Measurements from ENCODE around the gene IQCF5.
"Not testable (repeated sequence)": the region's sequence is repeated elsewhere in the genome, so short reads cannot be mapped to it uniquely, and the experiment has no call there.

The IQCF5 gene

DNA sequence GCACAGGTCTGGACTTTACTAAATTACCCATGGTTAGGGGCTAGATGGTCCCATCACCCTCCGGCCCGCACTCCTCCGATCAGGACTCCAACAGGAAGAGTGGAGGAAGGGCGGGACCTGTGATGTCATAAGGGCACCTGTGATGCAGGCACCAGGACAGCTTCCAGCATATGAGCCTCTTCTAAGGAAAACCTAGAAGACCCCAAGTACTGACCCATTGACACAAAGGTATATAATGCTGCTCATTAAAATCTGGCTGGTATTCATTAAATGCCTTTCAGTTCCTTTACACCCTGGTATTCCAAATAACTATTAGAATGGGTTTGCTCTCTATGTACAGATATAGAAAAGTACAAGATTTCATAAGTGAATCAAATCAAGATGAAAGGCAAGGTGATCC lies at the start of gene IQCF5:
IQCF5 (minus strand) TSS at position 101 of the 400 bp plus-strand sequence; CDS start at position 31, 70 bp downstream.
- no peak for DNase-seq

DNA sequence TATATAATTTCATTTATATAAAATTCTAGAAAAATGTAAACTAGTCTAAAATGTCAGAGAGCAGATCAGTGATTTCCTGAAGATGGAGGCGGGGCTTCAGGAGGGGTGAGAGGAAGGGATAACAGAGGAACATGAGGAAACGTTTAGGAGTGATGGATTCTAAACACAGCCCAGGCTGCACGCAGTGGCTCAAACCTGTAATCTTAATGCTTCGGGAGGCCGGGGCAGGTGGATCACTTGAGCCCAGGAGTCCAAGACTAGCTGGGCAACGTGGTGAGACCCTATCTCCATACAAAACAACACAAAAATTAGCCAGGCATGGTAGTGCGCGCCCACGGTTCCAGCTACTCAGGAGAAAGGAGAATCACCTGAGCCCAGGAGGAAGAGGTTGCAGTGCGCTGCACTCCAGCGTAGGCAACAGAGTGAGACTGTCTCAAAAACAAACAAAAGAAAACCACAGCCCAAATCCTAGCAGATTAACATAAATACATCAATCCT lies 45.7 kb upstream of the IQCF5 start:
- no peak for DNase-seq

DNA sequence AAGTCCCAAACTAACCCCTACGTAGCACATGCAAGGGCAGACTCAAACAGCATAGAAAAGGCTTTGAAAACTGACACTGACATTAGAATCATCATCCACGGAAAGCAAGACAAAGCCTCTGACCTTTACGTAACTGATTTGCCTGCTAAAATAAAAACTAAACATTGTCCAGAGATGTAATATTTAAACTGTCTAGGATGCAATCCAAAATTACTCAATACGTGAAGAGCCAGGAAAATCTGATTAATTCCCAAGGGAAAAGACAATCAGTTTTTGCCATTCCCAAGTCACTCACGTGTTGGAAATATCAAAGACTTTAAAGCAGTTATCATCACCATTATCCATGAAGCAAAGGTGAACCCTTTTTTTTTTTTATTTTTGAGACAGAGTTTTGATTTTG lies 41.0 kb upstream of the IQCF5 start:
- DNase-seq: no peak

DNA sequence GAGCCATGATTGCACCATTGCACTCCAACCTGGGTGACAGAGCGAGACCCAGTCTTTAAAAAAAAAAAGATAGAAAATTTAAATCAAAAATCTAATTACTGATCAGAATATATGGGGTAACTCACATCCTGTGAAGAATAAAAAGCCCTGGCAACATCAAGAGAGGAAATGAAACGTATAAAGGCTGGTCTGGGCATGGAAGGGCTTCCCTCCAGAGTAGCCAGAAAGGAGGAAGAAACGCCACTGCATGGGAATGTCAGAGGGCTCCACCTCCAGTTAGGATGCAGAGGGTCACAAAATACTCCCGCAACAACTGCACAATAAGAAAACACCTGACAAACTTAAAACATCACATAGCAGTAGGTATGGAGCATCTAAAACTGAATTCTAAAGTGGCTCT lies 32.6 kb upstream of the IQCF5 start:
- no peak for DNase-seq

DNA sequence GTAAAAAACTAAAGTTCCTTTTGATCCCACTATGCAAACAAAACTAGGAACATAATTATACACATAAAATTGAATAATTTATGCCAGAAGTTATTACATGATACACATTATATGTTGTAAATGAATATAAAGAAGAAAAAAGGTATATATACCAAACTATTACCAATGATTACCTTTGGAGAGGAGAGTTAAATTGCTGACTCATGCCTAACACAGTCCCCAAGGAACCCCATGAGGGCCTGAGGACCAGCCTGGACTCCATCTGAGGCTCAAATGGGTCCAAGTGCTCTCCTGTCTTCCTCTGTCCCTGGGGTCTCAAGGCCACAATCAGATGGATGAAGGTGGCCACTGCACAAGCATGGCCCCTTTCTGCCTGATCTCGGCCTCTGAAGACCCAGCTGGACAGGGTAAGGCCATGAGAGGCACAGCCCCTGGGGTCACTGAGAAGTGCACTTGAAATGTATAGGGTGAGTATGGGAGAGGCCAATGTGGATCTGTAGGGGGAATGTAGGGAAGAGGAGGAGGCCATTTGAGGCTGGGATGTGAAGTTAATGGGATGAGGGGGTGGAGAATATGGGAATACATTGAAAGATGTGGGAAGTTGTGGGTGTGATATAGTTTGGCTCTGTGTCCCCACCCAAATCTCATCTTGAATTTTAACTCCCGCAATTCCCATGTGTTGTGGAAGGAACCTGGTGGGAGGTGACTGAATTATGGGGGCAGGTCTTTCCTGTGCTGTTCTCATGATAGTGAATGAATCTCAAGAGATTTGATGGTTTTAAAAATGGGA lies 28.8 kb upstream of the IQCF5 start:
- DNase-seq: no peak

DNA sequence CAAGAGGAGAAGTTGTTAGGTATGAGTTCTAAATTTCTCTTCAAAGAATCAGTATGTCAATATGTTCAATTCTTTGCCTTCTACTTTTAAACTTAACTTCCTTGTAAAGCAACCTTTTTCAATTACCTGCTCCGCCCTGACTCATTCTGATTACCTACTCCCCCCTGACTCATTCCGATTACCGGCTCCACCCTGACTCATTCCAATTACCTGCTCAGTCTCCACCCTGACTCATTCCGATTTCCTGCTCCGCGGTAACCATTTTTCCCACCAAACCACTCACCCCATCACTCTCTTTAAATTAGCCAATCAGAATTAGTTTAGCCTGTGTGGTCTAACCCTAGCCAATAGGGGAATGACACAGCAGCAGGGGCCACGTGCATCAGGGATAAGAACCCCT lies 27.0 kb upstream of the IQCF5 start:
- DNase-seq: not testable (repeated sequence)

DNA sequence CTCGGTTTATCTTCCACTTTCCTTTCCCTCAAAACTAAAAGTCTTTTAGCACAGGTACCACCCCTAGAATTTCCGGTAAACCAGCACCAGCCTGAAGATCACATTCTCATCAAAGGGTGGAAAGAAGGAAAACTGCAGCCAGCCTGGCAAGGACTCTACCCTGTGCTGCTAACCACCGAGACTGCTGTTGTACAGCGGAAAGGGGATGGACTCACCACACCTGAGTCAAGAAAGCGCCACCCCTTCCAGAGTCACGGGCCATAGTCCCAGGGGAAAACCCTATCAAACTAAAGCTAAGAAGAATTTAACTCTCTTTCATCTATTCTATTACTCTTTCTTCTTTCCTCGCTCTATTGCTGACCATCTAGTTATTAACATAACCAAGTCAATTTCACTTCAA lies 24.6 kb upstream of the IQCF5 start:
- DNase-seq: not testable (repeated sequence)

DNA sequence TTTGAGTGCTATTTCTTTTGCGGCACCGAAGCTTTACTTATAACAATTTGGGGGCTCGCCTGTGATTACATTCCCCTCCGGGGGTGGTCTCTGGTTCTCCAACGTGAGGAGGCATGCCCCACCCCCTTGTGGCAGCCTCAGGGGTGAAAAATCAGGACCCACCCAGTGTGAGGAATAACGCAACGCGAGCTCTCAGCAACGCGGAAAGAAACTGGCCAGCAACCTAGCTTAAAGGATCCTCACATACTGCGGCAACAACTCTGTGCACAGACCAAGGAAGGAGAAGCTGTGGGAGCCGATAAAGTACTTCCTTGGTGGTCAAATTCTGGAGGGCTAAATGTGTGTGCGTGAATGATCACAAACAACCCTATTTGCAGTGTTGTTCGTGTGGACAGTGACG lies 22.0 kb upstream of the IQCF5 start:
- DNase-seq: no peak

DNA sequence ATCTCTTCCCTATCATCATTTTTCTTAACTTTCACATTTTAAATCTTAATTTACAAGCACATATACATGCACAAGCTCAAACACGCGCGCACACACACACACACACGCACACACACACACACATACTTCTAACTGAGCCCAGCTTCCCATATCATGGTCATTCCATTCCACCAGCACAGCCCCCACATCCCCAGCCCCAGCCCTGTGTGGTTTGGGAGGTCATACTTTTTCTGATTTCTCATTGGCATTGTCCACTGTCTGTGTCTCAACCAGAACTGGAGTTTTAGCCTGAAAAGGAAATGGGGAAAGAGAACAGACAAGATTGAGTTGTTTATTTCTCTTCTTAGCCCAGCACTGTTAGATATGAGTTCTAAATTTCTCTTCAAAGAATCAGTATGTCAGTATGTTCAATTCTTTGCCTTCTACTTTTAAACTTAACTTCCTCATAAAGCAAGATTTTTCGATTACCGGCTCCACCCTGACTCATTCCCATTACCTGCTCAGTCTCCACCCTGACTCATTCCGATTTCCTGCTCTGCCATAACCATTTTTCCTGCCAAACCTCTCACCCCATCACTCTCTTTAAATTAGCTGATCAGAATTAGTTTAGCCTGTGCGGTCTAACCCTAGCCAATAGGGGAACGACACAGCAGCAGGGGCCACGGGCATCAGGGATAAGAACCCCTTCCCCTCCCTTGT lies 21.4 kb upstream of the IQCF5 start:
- DNase-seq: no peak

DNA sequence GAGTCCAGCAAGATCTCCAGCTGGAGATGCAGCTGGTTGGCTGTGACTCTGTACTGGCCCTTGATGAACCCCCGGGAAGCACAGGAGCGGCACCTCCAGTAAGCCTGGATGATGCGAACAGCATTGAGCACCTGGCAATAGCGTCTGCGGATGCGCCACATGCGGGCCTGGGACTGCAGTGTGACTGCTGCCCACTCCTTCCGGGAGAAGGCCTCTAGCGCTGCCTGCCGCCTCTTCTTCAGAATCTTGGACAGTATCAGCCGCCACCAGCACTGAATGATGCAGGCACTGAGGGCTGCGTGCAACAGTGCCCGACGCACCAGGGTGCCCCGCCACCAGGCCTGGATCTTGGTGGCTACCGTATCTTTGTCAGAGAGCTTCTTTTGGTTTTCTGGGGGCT lies 19.5 kb upstream of the IQCF5 start:
- DNase-seq: no peak

DNA sequence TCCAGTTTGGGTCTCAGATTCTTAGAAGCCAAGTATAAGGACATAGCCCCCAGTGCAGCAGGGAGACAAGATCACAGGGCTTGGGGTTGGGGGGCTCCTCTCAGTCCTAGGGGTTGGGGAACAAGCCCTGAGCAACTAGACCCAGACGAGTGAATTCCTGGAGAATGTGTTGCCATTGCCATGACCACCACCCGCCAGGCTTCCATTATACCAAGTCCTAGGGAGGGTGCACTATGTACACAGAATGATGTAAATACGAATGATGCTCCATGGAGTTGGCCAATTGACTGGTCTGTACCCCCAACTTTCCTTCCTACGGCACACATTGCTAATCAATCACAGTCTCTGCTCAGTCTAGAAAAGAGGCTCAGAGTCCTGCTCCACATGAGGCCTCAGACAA lies 19.0 kb upstream of the IQCF5 start:
- DNase-seq: no peak

DNA sequence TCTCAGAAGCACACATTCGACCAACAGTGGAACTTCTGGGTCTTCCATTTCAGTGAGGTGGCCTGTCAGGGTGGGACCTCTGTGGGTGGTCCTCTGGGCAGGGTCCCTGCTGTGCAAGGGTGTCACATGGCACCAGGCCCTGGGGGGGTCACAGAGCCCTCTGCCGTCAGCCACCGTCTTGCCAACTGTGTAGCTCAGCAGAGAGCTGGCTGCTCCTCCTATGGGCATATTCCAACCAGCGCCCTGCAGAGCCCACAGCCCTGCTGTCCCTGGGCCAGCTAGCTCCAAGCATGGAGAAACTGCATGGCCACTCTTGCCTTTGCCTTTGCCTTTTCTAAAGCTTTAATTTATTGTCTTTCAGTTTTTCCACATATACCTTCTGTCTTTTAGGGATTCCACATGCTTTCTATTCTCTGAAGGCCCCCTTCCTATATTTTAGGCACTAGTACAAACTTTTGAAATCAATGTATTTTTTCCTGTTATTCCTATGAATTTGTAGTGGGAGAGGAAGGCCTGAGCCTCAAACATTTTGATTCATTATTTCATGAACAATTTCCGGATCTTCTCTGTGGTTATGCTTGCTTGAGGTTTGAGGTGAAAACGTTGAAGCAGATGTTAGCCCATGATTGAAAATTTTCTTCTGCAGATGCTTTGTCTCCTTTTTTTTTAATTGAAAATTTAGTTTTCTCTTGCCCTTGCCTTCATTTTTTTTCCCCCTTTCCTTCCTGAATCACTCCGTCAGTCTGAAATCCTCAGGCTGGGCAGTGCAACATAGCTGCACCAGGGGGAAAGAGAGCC lies 16.0 kb upstream of the IQCF5 start:
- DNase-seq: no peak

DNA sequence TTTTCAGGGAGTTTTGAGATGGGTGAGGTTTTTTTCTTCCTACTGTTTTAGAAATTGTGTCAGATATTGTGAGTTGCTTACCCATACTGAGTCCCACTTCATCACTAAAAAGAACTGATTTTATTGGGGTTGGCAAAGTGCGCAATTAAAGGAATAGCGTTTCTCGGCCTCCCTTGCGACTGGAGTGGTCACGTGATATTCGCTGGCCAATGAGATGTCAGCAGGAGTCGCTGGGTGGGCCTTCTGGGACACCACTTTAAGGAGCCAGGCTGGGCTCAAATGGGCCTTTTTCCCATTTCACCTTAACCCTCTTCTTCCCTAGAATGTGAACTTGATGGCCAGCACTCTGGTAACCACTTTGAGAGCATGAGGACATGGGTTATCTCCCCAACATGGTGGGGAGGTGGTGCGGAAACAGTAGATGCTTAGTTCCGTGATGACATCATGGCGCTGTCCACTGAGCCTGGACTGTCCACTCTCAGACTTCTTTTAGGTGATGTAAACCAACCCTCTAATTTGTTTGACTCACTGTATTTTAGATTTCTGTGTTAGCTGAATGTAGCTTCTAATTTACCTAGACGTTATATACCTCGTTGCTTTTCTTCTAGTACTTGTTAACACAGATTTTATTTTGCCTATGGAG lies 13.2 kb upstream of the IQCF5 start:
- no peak for DNase-seq

DNA sequence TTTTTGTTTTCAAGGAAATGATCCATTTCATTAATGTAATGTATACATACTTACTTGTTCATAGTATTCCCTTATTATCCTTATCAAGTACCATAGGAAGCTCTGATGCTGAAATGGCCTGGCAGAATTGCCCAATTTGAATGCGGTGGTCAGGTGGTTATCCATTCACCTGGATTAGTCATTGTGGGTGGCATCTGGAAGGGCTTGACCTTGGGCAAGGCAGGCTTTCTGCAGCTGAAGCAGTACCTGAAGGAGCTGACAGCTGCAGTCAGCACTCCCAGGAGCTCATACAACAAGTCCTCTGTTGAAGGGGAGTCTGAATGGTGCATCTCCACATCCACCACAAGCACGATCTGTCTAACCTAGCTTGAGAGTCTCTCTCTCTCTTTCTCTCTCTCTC lies 12.2 kb upstream of the IQCF5 start:
- no peak for DNase-seq

DNA sequence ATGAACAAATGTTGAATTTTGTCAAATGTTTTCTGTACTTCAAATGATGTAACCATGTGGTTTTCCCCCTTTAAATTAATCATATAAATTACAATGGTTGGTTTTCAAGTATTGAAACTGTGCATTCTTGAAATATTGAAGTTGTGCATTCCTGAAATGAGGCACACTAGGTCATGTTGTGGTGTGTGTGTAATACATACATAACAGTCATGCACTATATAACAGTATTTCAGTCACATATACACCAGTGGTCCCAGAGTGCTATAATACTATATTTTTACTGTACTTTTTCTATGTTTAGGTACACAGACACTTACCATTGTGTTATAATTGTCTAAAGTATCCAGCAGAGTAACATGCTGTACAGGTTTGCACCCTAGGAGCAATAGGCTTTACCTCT lies 11.0 kb upstream of the IQCF5 start:
- no peak for DNase-seq

DNA sequence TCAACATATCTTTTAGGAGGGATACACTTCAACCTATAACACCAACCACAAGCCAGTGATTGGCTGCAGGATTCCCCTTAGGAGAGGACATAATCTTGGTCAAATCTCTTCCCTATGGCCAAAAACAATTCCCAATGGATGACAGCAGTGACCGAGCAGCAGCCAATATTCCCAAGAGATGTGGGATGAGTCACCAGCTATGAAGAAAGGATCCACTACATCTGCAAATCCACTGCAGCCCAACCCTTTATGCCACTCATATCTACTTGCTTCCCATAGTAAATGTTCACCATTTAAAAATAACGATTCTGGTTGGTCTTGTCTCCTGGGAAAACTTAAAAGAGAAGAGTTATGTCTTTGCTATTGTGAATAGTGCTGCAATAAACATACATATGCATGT lies 4.5 kb upstream of the IQCF5 start:
- no peak for DNase-seq

DNA sequence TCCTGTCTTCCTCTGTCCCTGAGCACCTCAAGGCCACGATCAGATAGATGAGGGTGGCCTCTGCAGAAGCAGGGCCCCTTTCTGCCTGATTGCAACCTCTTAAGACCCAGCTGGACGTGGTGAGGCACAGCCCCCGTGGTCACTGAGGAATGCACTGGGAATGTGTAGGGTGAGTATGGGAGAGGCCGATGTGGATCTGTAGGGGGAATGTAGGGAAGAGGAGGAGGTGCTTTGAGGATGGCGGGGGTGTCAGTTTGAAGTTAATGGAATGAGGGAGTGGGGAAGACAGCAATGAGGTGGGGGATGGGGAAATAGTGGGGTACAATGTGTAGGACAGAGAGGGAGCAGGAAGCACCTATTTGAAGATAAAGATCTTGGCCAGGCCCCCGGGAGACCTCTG lies 785 bp upstream of the IQCF5 start:
- DNase-seq: no peak

DNA sequence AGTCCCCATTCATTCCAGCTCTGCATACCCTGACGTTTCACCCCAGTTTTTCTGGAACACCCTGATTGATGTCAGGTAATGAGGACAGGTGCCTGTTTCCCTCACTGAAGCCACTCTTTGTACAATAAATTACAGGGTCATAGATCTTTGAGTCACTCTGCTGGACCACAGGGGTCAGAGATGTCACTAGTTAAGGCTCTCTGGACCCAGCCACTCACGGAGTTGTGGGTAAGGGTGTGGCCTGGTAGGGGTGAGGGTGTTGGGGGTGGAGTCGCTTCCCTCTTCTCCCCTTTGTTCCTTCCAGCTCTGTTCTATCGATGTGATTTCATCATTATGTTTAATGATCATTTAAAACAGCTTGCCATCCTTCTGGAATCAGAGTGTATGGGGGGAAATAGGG lies 512 bp downstream of the IQCF5 start:
- DNase-seq: no peak

DNA sequence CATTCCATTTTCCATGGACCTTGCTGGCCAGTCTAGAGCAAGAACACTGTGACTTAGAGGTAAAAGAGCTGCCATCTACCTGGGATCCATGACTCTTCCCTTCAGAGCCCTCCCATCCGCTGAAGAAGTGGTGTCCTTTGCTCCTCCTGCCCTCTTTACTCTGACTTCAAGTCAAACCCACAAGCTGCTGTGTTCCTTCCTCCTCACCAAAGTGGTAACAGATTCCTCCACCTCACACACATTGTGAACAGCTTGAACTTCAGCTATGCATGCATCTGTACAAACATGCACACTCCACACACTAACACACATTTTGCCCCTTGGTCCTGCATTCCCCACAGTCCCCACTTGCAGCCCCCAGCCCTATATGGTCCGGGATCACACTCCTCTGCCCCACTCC lies 990 bp downstream of the IQCF5 start:
- DNase-seq: no peak

DNA sequence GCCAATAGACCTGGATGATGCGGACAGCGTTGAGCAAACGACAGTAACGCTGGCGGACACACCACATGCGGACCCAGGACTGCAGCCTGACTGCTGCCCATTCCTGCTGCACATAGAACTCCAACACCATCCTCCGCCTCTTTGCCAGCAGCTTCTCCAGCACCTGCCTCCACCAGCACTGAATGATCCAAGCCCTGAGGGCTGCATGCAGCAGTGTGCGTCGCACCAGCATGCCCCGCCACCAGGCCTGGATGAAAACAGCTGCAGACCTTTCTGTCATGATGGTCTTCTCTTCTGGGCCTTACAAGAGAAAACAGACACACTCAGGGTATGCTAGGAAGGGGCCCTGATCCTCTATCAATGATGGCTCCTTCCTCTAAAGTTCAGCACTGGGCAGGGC lies 1.5 kb downstream of the IQCF5 start:
- no peak for DNase-seq

DNA sequence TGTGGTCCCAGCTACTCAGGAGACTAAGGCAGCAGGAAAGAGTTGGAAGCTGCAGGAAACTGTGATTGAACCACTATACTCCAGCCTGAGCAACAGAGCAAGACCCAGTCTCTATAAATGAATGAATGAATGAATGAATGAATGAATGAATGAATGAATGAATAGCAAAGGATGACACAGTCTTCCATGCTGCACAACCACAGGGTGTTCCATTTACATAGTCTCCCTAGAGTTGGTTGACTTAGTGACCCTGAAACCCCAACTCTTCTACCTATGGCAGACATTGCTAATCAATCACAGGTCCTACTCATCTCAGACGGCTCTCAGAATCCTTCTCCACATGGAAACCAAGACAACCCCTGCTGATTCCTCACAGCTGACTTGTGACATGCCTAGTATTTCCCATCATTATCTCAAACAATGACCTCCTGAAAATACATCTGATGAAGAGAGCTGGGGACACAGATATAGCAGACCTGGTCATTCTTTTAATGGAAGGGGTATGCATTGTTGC lies 2.1 kb downstream of the IQCF5 start:
- DNase-seq: no peak

Data from anterior cingulate cortex (tissue), 58 donors.